ENCODE data around the gene EMILIN2.

GRCh38 chr18:2881088-2881839 lies 34.5 kb downstream of the EMILIN2 start:
- no peak for TF ChIP-seq CTCF (IDR thresholded peaks at IDR 0.05; ENCODE audit: insufficient read depth, low read depth, low read length)
- TF ChIP-seq EZH2 (IDR thresholded peaks at IDR 0.05; ENCODE audit: insufficient read depth, low read length), result no peak

Measured in astrocyte (in vitro differentiated cells and primary cell).